ENCODE data around the gene P2RY2. TPM values are rescaled to one million over a fixed set of nuclear protein-coding genes. Genes with fewer than 3 reads are reported as not detected.

Gene P2RY2
- polyA plus RNA-seq, 1 of the 3 experiments (the other 2 are of a cell fraction) = 0.12 TPM

- TF ChIP-seq ELF1 (IDR thresholded peaks at IDR 0.05) (no peak), REST (IDR thresholded peaks at IDR 0.05; ENCODE audit: low read depth, low read length) (no peak), FOSL2 (IDR thresholded peaks at IDR 0.05; ENCODE audit: borderline replicate concordance, low read depth) (no peak)
- Histone ChIP-seq H3K27ac (ENCODE audit: low read depth in 2 of 2, low read length in 1 of 2) (no peak overlapping the region), H3K79me2 (ENCODE audit: insufficient read depth) (no peaks in the 10 kb centered on the region), H3F3A (replicated peaks; ENCODE audit: insufficient read depth) (no peaks in the 10 kb centered on the region), H3K27me3 (ENCODE audit: insufficient read depth) (no peaks in the 10 kb centered on the region), H3K4me3 (ENCODE audit: low read depth in 2 of 2, low read length in 1 of 2) (no peak overlapping the region), H3K4me2 (no peak overlapping the region), H3K36me3 (replicated peaks in 1 of 2; ENCODE audit: control insufficient read depth in 1 of 2, insufficient read depth in 2 of 2, low read length in 1 of 2) (no peaks in the 10 kb centered on the region), H2AFZ (ENCODE audit: low read depth) (no peak overlapping the region), H3K9ac (no peak overlapping the region), H3K9me2 (no peaks in the 10 kb centered on the region), H3K9me3 (no peaks in the 10 kb centered on the region), H3K4me1 (ENCODE audit: control insufficient read depth in 1 of 2, insufficient read depth in 2 of 2, low read depth in 1 of 2, low read length in 1 of 2) (peaks cover 0 to 36% of the 10 kb centered on the region in 2 experiments; a peak in 1 of 4 replicates), H4K20me1 (ENCODE audit: insufficient read depth) (no peaks in the 10 kb centered on the region)
- POLR2A ChIA-PET = interaction anchor here (0.9 to 1.6 kb wide), 2 partner anchors 11 to 137 kb away, joined by 3 read pairs; partner anchors contain the start of gene P2RY6
- 87% methylated on average over 9 of the region's 10 CpGs for WGBS (ENCODE audit: low lambda C conversion rate)
- DNase-seq = no peak
- CTCF ChIA-PET = interaction anchor here (0.7 to 14.8 kb wide), 8 partner anchors 7 to 513 kb away, joined by 3 to 283 read pairs (median 10); partner anchors contain the start of gene P2RY6
These were observed 65.4 kb downstream of the P2RY2 start for GRCh38 chr11:73283276-73284000.

GRCh38 chr11:73284106-73284505, 66.0 kb downstream of the P2RY2 start:
- CTCF ChIA-PET = interaction anchor here (1.4 to 14.8 kb wide), 6 partner anchors 11 to 99 kb away, joined by 4 to 283 read pairs (median 10); partner anchors contain the start of gene P2RY6
- H3K79me2 ChIP-seq (ENCODE audit: insufficient read depth) = no peaks in the 10 kb centered on the region
- H3K9me2 ChIP-seq = no peaks in the 10 kb centered on the region
- H3F3A ChIP-seq (replicated peaks; ENCODE audit: insufficient read depth) = no peaks in the 10 kb centered on the region
- H3K4me3 ChIP-seq (ENCODE audit: low read depth in 2 of 2, low read length in 1 of 2) = no peak overlapping the region
- TF ChIP-seq FOXJ3 (CRISPR knock-in tag; IDR thresholded peaks at IDR 0.05) = no peak
- TF ChIP-seq RFX5 (IDR thresholded peaks at IDR 0.05; ENCODE audit: low read length) = no peak
- TF ChIP-seq CHD2 (IDR thresholded peaks at IDR 0.05; ENCODE audit: low read length, partially characterized antibody) = no peak
- no peak for TF ChIP-seq POLR2AphosphoS5 (IDR thresholded peaks at IDR 0.05; ENCODE audit: low read depth, low read length)
- TF ChIP-seq MEF2A (IDR thresholded peaks at IDR 0.05; ENCODE audit: borderline replicate concordance, low read depth) = no peak
- no peak for TF ChIP-seq GABPA (IDR thresholded peaks at IDR 0.05; ENCODE audit: low read depth)
- no peak for TF ChIP-seq REST (IDR thresholded peaks at IDR 0.05; ENCODE audit: low read depth, low read length)
- TF ChIP-seq SMC3 (IDR thresholded peaks at IDR 0.05; ENCODE audit: low read depth, low read length) = no peak
- no peak for TF ChIP-seq USF2 (IDR thresholded peaks at IDR 0.05; ENCODE audit: borderline replicate concordance, low read depth, low read length)
- no peak overlapping the region for H3K27ac ChIP-seq (ENCODE audit: low read depth in 2 of 2, low read length in 1 of 2)
- no peak overlapping the region for H3K9ac ChIP-seq
- H2AFZ ChIP-seq (ENCODE audit: low read depth) = no peak overlapping the region
- 82% methylated on average over 2 of the region's 3 CpGs for WGBS (ENCODE audit: low lambda C conversion rate)
- POLR2A ChIA-PET = interaction anchor here (0.9 to 1.6 kb wide), 2 partner anchors 12 to 138 kb away, joined by 3 read pairs; partner anchors contain the start of gene P2RY6
- H3K36me3 ChIP-seq (replicated peaks in 1 of 2; ENCODE audit: control insufficient read depth in 1 of 2, insufficient read depth in 2 of 2, low read length in 1 of 2) = no peaks in the 10 kb centered on the region
- H3K9me3 ChIP-seq = no peaks in the 10 kb centered on the region
- no peaks in the 10 kb centered on the region for H3K27me3 ChIP-seq (ENCODE audit: insufficient read depth)
- H4K20me1 ChIP-seq (ENCODE audit: insufficient read depth) = no peaks in the 10 kb centered on the region
- no peak overlapping the region for H3K4me2 ChIP-seq
- no peak for DNase-seq
- peaks cover 6 to 43% of the 10 kb centered on the region in 2 experiments for H3K4me1 ChIP-seq (ENCODE audit: control insufficient read depth in 1 of 2, insufficient read depth in 2 of 2, low read depth in 1 of 2, low read length in 1 of 2)
